H9 (cell line): ENCODE measurements around the gene IL36G. TPM values are rescaled to one million over a fixed set of nuclear protein-coding genes. Genes with fewer than 3 reads are reported as not detected.

Experiments used
- DNase-seq: peaks from one replicate; pipeline ENCODE4 v3.0.0-alpha.2; 2017
- H2AFZ ChIP-seq: one replicate; pipeline ENCODE4 v1.6.1; 2013; ENCODE audit warnings: mild to moderate bottlenecking, low read length, control low read depth, moderate library complexity
- H2AK5ac ChIP-seq: 2 replicates; pipeline ENCODE4 v1.6.1; 2013; ENCODE audit warnings: low read length, control low read depth, mixed read lengths; ENCODE audit not compliant: insufficient read length
- H2BK120ac ChIP-seq: one replicate; pipeline ENCODE4 v1.6.1; 2013; ENCODE audit warnings: low read depth, mild to moderate bottlenecking, low read length, control low read depth, inconsistent platforms; ENCODE audit not compliant: poor library complexity, severe bottlenecking
- H2BK12ac ChIP-seq: 2 replicates; pipeline ENCODE4 v1.6.1; 2013; ENCODE audit warnings: low read length, control low read depth, mixed read lengths, low read depth; ENCODE audit not compliant: insufficient read length
- H2BK15ac ChIP-seq: 2 replicates; pipeline ENCODE4 v1.6.1; 2013; ENCODE audit warnings: low read depth, low read length, control low read depth
- H2BK20ac ChIP-seq: one replicate; pipeline ENCODE4 v1.6.1; 2013; ENCODE audit warnings: low read depth, mild to moderate bottlenecking, low read length, control low read depth, inconsistent platforms; ENCODE audit not compliant: poor library complexity, severe bottlenecking
- H2BK5ac ChIP-seq: 2 replicates; pipeline ENCODE4 v1.6.1; 2013; ENCODE audit warnings: low read length, control low read depth, mixed read lengths; ENCODE audit not compliant: insufficient read length
- H3K14ac ChIP-seq: 2 replicates; pipeline ENCODE4 v1.6.1; 2013; ENCODE audit warnings: low read length, control low read depth; ENCODE audit not compliant: insufficient read depth
- H3K18ac ChIP-seq: 2 replicates; pipeline ENCODE4 v1.6.1; 2013; ENCODE audit warnings: low read depth, mild to moderate bottlenecking, mixed read lengths, low read length, control low read depth; ENCODE audit not compliant: insufficient read length
- H3K23ac ChIP-seq: 2 replicates; pipeline ENCODE4 v1.6.1; 2013; ENCODE audit warnings: low read length, control low read depth, mixed read lengths, low read depth; ENCODE audit not compliant: insufficient read length
- H3K23me2 ChIP-seq: 2 replicates; pipeline ENCODE4 v1.6.1; 2013; ENCODE audit warnings: low read depth, mild to moderate bottlenecking, mixed read lengths, low read length, control low read depth; ENCODE audit not compliant: insufficient read length, poor library complexity, severe bottlenecking
- H3K27ac ChIP-seq: 2 replicates; pipeline ENCODE4 v1.5.1; 2013; ENCODE audit warnings: low read length, control low read depth, mixed read lengths, low read depth; ENCODE audit not compliant: insufficient read length
- H3K27me3 ChIP-seq: 2 replicates; pipeline ENCODE4 v1.6.1; 2013; ENCODE audit warnings: low read length, control low read depth, inconsistent platforms; ENCODE audit not compliant: insufficient read depth
- H3K4ac ChIP-seq: 2 replicates; pipeline ENCODE4 v1.6.1; 2013; ENCODE audit warnings: low read depth, mild to moderate bottlenecking, control low read depth, inconsistent platforms, low read length, moderate library complexity
- H3K4me1 ChIP-seq: 2 replicates; pipeline ENCODE4 v1.6.1; 2013; ENCODE audit warnings: low read length, control low read depth, inconsistent platforms; ENCODE audit not compliant: insufficient read depth
- H3K4me2 ChIP-seq: 2 replicates; pipeline ENCODE4 v1.6.1; 2013; ENCODE audit warnings: low read length, control low read depth, mixed read lengths; ENCODE audit not compliant: insufficient read length, insufficient read depth
- H3K56ac ChIP-seq: 2 replicates; pipeline ENCODE4 v1.6.1; 2013; ENCODE audit warnings: low read depth, mild to moderate bottlenecking, mixed read lengths, low read length, control low read depth; ENCODE audit not compliant: insufficient read length
- H3K79me1 ChIP-seq: 2 replicates; pipeline ENCODE4 v1.6.1; 2013; ENCODE audit warnings: low read depth, mild to moderate bottlenecking, moderate library complexity, low read length, control low read depth, inconsistent platforms; ENCODE audit not compliant: insufficient read depth, poor library complexity, severe bottlenecking
- H3K79me2 ChIP-seq: 2 replicates; pipeline ENCODE4 v1.6.1; 2013; ENCODE audit warnings: low read length, control low read depth, inconsistent platforms; ENCODE audit not compliant: insufficient read depth
- H3K9ac ChIP-seq: 2 replicates; pipeline ENCODE4 v1.6.1; 2013; ENCODE audit warnings: low read length, control low read depth, mixed read lengths; ENCODE audit not compliant: insufficient read length; ENCODE audit errors: extremely low read depth
- H3K9me3 ChIP-seq: one replicate; pipeline ENCODE4 v1.6.1; 2013; ENCODE audit warnings: low read depth, low read length, inconsistent platforms; ENCODE audit not compliant: control insufficient read depth
- H3T11ph ChIP-seq: one replicate; pipeline ENCODE4 v1.6.1; 2013; ENCODE audit warnings: mild to moderate bottlenecking, low read length, control low read depth, inconsistent platforms
- H4K20me1 ChIP-seq: one replicate; pipeline ENCODE4 v1.6.1; 2013; ENCODE audit not compliant: control insufficient read depth, insufficient read length, insufficient read depth
- H4K5ac ChIP-seq: 2 replicates; pipeline ENCODE4 v1.6.1; 2013; ENCODE audit warnings: low read depth, mild to moderate bottlenecking, mixed read lengths, low read length, control low read depth; ENCODE audit not compliant: insufficient read length
- H4K8ac ChIP-seq: replicated peaks from 2 replicates; pipeline ENCODE4 v1.6.1; 2013; ENCODE audit warnings: low read length, control low read depth, mixed read lengths, low read depth; ENCODE audit not compliant: insufficient read length
- H4K91ac ChIP-seq: 2 replicates; pipeline ENCODE4 v1.6.1; 2013; ENCODE audit warnings: low read depth, mild to moderate bottlenecking, moderate library complexity, mixed read lengths, low read length, control low read depth; ENCODE audit not compliant: insufficient read length
- H3K27ac Mint-ChIP-seq, 3 experiments: 2 replicates in 2 of 3; 3 replicates in 1 of 3; pipeline ENCODE4 v1.8.0; 2020 to 2021; ENCODE audit warnings: mixed read lengths in 3 of 3, mild to moderate bottlenecking in 1 of 3, moderate library complexity in 1 of 3
- H3K27me3 Mint-ChIP-seq: 2 replicates; pipeline ENCODE4 v1.8.0; 2021; ENCODE audit warnings: low read depth, mild to moderate bottlenecking, moderate library complexity, mixed read lengths
- H3K36me3 Mint-ChIP-seq, 3 experiments: 2 replicates in 2 of 3; 3 replicates in 1 of 3; pipeline ENCODE4 v1.8.0; 2020 to 2021; ENCODE audit warnings: low read depth in 3 of 3, mixed read lengths in 3 of 3; ENCODE audit not compliant: insufficient read depth in 1 of 3
- H3K4me1 Mint-ChIP-seq, 2 experiments: 2 replicates each; pipeline ENCODE4 v1.8.0; 2020; ENCODE audit warnings: mixed read lengths in 2 of 2
- H3K4me3 Mint-ChIP-seq, 2 experiments: 2 replicates in 1 of 2; 3 replicates in 1 of 2; pipeline ENCODE4 v1.8.0; 2020 to 2021; ENCODE audit warnings: mild to moderate bottlenecking in 2 of 2, mixed read lengths in 2 of 2, moderate library complexity in 1 of 2
- H3K9me3 Mint-ChIP-seq, 2 experiments: 2 replicates in 1 of 2; 3 replicates in 1 of 2; pipeline ENCODE4 v1.8.0; 2020; ENCODE audit warnings: mild to moderate bottlenecking in 2 of 2, mixed read lengths in 2 of 2, moderate library complexity in 1 of 2
- WGBS: extraction: QIAGEN DNeasy Blood & Tissue Kit; methylation state at CpG from one replicate; pipeline ENCODE4 v1.1.7; 2013; ENCODE audit warnings: missing lambda C conversion rate, low lambda C conversion rate, mixed read lengths; ENCODE audit not compliant: insufficient read length; ENCODE audit errors: extremely low coverage; 5-methylcytosine and 5-hydroxymethylcytosine counted together
- total RNA-seq: library from RNA; stranded (reverse); gene quantifications from 2 replicates; pipeline ENCODE4 v1.2.1, GENCODE V29; 2021
- TF ChIP-seq, protein P1 (sequence below): fragments of 200-600 bp; sonication (generic); conservative IDR thresholded peaks from 3 replicates; pipeline ENCODE4 v1.8.0; 2021; ENCODE audit warnings: antibody characterized with exemption, mild to moderate bottlenecking

IL36G gene
- total RNA-seq, 1 experiment from 2014 or later = not detected

DNA sequence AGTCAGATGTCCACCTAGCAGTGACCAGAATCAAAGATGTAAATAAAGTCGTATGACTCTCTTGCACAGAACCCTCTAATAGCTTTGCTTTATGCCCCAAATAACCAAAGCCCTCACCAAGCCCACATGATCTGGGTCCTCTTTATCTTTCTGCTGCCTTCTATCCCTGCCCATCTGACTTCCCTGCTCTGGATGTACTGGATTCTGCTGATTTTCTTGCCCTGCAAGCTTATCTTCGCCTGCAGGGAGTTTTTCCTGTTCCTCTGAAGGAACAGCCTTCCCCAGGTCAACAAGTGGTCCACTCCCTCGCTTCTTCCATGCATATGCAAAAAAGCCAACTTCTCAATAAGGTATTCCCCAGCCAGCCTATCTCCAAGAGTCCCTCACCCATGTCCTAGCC lies 56.2 kb downstream of the IL36G start:
- no peak overlapping the region for H3K4me3 Mint-ChIP-seq
- H2BK20ac ChIP-seq = no peak overlapping the region
- no peak overlapping the region for H2AFZ ChIP-seq
- no peak overlapping the region for H3K4ac ChIP-seq
- no peak for DNase-seq
- H3K4me1 ChIP-seq = no peaks in the 10 kb centered on the region
- TF ChIP-seq, protein P1, sequence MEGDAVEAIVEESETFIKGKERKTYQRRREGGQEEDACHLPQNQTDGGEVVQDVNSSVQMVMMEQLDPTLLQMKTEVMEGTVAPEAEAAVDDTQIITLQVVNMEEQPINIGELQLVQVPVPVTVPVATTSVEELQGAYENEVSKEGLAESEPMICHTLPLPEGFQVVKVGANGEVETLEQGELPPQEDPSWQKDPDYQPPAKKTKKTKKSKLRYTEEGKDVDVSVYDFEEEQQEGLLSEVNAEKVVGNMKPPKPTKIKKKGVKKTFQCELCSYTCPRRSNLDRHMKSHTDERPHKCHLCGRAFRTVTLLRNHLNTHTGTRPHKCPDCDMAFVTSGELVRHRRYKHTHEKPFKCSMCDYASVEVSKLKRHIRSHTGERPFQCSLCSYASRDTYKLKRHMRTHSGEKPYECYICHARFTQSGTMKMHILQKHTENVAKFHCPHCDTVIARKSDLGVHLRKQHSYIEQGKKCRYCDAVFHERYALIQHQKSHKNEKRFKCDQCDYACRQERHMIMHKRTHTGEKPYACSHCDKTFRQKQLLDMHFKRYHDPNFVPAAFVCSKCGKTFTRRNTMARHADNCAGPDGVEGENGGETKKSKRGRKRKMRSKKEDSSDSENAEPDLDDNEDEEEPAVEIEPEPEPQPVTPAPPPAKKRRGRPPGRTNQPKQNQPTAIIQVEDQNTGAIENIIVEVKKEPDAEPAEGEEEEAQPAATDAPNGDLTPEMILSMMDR = no peak
- no peaks in the 10 kb centered on the region for H3K23me2 ChIP-seq
- H3K36me3 Mint-ChIP-seq = no peaks in the 10 kb centered on the region
- H3K4me1 Mint-ChIP-seq = no peaks in the 10 kb centered on the region
- H3K27me3 ChIP-seq = no peaks in the 10 kb centered on the region
- WGBS = no CpG with 5 or more reads among the region's 3 CpGs
- H3K14ac ChIP-seq = no peak overlapping the region
- H4K20me1 ChIP-seq = no peaks in the 10 kb centered on the region
- H3K9ac ChIP-seq = no peak overlapping the region
- no peak overlapping the region for H3K18ac ChIP-seq
- H3K9me3 Mint-ChIP-seq = peaks cover 0 to 41% of the 10 kb centered on the region in 2 experiments; a peak in 2 of 5 replicates
- H3T11ph ChIP-seq = no peak overlapping the region
- no peak overlapping the region for H3K23ac ChIP-seq
- H2BK120ac ChIP-seq = no peak overlapping the region
- no peaks in the 10 kb centered on the region for H3K79me1 ChIP-seq
- H3K27ac ChIP-seq = no peak overlapping the region
- no peaks in the 10 kb centered on the region for H3K9me3 ChIP-seq
- H4K8ac ChIP-seq = no peak overlapping the region
- no peak overlapping the region for H3K4me2 ChIP-seq
- no peaks in the 10 kb centered on the region for H3K79me2 ChIP-seq
- H3K27me3 Mint-ChIP-seq = peaks cover 41% of the 10 kb centered on the region
- H2BK12ac ChIP-seq = no peak overlapping the region
- no peak overlapping the region for H2BK5ac ChIP-seq
- no peak overlapping the region for H3K27ac Mint-ChIP-seq
- H2BK15ac ChIP-seq = no peak overlapping the region
- H2AK5ac ChIP-seq = no peak overlapping the region
- no peak overlapping the region for H4K91ac ChIP-seq
- no peak overlapping the region for H4K5ac ChIP-seq
- H3K56ac ChIP-seq = no peak overlapping the region

Other genes starting within 250 kb of the IL36G start
- gene CKAP2L, start 213.4 kb upstream of the IL36G start, total RNA-seq = 18.8 and 23.3 TPM in 2 replicates
- 0.35 and 0.39 TPM in 2 replicates for gene IL1A, start 193.5 kb upstream of the IL36G start, total RNA-seq
- not detected in 2 replicates for gene IL1B, start 141.2 kb upstream of the IL36G start, total RNA-seq
- 0.55 TPM in 1 of 2 replicates, not detected in the other for gene IL37, start 66.8 kb upstream of the IL36G start, total RNA-seq
- gene IL36A, start 27.5 kb downstream of the IL36G start, total RNA-seq = not detected in 2 replicates
- gene IL36B, start 74.9 kb downstream of the IL36G start, total RNA-seq = not detected in 2 replicates
- gene IL36RN, start 81.2 kb downstream of the IL36G start, total RNA-seq = not detected in 2 replicates
- gene IL1F10, start 90.0 kb downstream of the IL36G start, total RNA-seq = not detected in 2 replicates
- gene IL1RN, start 149.6 kb downstream of the IL36G start, total RNA-seq = not detected in 2 replicates
- 1.0 and 1.5 TPM in 2 replicates for gene PSD4, start 196.0 kb downstream of the IL36G start, total RNA-seq